Sciatic nerve (tissue), 2 donors: Measurements from ENCODE around the gene PRLHR. TPM values are rescaled to one million over a fixed set of nuclear protein-coding genes. Genes with fewer than 3 reads are reported as not detected.
"Not testable (repeated sequence)": the region's sequence is repeated elsewhere in the genome, so short reads cannot be mapped to it uniquely, and the experiment has no call there.

Experiments used
- ATAC-seq: fragments of 200-7000 bp; cut with Tn5 transposase; one replicate; pipeline ENCODE4 v1.9.1; 2020; ENCODE audit warnings: mild to moderate bottlenecking, moderate library complexity
- DNase-seq: peaks from one replicate; pipeline ENCODE4 v3.0.0-alpha.2; 2020; ENCODE audit warnings: low spot score
- intact Hi-C: fragments of 100-400 bp; cut with DNase I; formaldehyde crosslinking; loops from one replicate; pipeline ENCODE4 v1.14.2; 2022
- total RNA-seq: library from RNA; stranded (reverse); fragmentation: NEBNext Ultra II Directional; extraction: Animal tissue kit (Norgen Biotek cat#: 25700); gene quantifications from one replicate; pipeline ENCODE4 v1.2.1, GENCODE V29; 2021
- donor health status: DM: no; HTN: no; CAD: no.
- donor health status: DM: no; HTN: no; CAD: no.

Gene PRLHR
- not detected for total RNA-seq

DNA sequence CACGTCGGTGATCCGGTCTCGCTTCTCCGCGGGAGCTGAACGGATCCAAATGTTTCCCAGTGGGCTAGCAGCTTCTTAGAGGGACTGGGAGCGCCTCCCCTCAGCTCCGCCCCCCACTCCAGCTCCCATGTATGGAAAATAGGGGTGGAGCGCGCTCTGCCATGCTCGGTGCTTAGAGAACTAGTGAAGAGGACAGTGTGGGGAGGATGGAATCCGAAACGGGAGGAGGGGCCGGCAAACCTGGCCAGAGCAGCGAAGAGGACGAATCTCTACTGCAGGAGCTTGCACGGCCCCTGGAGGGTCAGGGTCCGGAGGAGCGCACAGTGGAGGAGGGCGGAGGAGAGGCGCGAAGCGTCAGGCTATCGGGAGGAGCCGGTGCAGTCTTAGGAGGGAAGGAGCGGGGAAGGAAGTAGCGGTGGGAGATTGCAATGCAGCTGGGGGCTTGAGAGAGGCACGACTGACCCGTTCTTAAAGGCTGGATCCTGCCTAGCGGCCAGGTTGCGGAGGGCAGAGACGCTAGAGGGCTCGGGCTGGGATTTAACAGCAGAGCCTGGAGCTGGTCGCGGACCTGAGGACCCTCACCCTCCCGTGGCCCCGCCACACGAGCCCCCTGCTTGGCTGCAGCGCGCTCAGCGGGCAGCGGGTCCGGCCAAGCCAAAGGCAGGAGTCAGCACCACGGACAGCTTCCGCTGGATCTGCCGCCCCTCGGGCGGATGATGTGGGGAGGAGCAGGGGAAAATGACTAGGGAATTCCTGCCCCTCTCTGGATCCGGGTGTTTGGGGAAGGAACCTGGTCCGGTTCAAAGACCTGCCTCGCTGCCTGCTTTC is at the start of gene PRLHR:
PRLHR (minus strand) TSS at position 51 of the 828 bp plus-strand sequence. CDS start 404 bp downstream, outside the sequence.
- intact Hi-C loops: no loop called here
- DNase-seq (no peak), ATAC-seq (peak; percentile 20)

DNA sequence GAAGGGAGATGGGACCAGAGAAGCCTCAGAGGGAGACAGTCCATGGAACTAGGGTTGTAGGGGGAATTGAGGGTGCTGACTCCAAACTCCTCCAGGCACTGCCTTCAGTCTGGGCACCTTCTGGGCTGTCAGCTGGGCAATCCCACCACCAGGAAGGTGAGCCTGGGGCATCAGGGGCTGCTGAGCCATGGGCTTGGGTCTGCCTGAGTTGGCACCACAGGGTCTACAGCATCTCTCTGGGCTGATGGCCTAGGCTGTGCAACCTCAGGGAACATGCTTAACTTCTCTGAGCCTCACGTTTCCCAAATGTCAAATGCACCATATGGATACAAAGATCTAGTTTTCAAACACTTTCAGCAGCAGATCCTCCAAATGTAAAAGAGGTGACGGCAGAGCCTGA is 46.8 kb upstream of the PRLHR start:
- intact Hi-C loops: no loop called here
- no peak for DNase-seq
- ATAC-seq: no peak

DNA sequence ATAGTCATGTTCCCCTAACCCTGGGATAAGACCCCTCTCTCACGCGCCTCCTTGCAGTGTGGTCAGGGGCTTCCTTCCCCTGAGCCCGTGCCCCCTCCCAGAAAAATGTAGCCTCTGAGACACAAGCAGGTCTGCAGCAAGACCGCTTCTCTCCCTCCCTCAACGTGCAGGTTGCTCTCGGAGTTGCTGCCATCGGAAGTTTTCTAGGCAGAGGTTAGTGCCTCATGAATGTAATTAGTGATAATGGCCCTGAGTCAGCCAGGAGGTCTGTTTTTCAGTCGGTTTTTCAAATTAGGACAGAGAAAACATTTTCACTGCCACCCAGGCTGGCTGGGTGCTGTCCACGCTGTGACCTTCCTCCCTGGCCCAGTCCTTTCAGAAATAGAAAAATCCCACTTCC is 43.2 kb upstream of the PRLHR start:
- intact Hi-C loops: no loop called here
- ATAC-seq (no peak), DNase-seq (no peak)

DNA sequence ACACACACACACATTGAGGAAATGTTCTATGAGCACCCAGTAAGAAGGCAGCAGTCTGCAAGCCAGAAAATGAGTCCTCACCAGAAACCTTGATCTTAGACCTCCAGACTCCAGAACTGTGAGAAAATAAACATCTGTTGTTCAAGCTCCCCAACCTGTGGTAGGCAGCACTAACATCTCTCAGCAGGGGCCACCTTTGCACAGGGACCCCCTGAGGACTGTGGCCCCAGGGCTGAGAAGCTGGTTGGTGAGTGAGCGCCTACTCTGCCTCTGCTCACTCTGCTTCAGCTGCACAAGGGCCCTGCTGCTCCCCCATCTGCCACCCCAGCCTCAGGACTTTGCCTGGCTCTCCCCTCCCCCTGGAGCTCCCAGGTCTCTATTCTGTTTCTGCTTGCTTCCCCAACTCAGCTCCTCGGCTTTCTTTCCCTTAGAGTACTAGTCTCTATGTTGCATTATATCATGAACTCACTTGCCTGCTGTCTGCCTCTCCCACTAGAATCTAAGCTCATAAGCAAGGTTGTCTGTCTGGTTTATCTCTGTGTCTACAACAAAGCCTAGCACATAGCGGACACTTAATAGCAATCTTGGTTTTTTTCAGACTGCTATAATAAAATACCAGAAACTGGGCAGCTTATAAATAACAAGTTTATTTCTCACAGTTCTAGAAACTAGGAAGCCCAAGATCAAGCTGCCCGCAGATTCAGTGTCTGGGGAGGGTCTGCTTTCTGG is 40.4 kb upstream of the PRLHR start:
- no peak for ATAC-seq
- intact Hi-C loops: no loop called here

DNA sequence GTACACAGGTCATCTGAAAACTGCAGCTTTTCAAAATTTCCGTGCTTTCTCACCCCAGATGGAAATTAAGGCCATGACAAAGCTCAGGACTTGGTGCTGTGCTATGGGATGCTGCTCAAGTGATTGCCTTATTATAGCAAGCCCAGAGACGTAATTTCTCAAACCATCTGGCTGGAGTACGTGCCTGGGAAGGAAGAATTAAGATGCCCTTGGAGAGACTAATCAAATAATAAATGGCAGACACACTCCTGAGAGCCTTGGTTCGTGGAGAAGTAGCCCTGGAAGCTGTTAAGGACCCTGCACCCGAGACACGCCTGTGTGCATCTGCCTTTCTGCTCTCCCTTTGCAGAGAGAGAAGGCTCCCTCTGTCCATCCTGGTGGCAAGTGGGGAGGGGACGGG is 38.3 kb upstream of the PRLHR start:
- intact Hi-C loops: no loop called here
- DNase-seq (no peak), ATAC-seq (no peak)

More for the DNA sequence above, 40.4 kb upstream of the PRLHR start:
- DNase-seq: no peak

DNA sequence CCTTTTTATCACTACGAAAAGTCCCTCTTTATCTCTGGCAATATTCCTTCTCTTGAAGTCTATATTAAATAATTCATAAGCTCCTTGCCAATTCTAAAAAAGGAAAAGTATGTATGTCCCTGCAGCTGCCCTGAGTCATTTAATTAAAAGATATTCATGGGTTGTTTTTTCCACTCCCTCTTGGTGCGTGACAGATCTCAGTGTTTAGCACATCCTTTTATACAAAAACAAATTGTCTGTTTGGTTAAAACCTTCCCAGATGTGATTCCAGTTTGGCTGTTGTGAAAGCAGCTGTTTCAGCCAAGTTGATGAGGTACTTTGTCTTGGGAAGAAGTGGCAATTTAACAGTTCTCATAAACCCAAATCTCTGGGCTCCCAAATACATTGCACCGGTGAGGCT is 33.8 kb upstream of the PRLHR start:
- peak; percentile 62 for ATAC-seq
- intact Hi-C loops: no loop called here
- DNase-seq: no peak

DNA sequence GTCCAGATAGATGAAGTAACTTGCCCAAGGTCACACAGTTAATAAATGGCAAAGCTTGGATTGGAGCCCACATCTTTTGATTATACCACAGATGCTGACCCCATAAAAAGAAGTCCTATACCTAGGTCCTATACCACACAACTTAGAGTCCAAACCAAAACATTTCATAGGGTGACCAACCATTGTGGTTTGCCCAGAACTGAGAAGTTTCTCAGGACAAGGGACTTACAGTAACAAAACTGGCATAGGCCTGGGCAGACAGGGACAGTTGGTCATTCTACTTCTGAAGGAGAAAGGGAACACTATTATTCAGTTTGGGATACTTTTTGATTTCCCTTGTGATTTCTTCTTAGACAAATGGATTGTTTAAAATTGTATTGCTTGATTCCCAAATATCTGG is 32.9 kb upstream of the PRLHR start:
- no peak for DNase-seq
- no peak for ATAC-seq
- intact Hi-C loops: no loop called here

DNA sequence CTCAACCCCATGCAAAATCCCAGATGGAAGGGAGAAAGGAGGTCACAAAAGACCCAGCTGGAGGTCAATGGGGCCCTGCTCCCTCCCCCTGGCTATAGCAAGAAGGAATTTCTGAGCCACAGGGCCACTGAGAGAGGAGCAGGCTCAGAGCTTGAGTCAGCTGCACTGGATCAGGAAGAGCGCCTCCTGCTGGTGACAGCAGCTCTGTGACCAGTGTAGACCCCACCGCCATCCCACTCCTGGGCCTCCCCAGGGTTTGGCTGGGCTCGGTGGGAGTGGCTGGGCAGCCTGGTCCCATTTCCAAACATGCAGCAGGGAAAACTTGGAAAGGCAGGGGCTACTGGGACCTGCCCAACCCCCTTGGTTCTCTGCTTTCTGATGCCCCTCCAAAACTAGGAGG is 31.5 kb upstream of the PRLHR start:
- ATAC-seq: no peak
- intact Hi-C loops: no loop called here
- no peak for DNase-seq

DNA sequence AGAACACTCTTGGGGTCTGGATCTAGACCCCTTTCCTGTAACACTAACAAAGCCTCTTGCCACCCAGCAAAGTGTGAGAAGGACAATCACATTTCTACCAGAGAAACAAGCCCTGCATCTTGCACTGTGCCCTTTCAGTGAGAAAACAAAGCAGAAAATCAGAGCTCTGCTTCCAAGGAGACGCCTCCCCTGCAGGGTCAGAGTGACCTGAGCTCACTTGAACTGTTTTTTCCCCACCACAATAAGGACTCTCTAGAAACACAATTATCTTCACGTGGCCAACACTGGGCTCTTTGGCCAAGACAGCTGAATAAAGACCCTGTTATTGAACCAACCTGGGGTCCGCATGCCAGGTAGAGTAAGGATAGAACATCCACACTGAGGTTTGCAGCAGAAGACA is 30.1 kb upstream of the PRLHR start:
- no peak for ATAC-seq
- no peak for DNase-seq
- intact Hi-C loops: no loop called here

DNA sequence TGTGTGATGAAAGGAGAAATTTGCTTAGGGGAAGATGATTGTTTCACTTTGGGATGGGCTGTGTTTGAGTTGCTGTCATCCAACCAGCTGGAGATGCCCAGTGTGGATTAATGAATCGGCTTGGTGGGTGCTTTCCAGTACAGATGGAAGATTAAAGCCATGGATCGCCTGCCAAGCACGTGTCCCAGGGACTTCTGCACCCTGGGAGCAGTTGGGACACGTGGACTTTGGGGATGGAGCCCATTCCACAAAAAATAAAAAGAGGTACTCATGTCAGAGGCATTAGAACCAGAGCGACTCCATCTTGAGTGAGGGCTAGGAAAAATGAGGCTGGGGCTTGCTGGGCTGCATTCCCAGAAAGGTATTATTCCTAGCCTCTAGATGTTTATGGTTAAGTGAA is 29.3 kb upstream of the PRLHR start:
- intact Hi-C loops: no loop called here
- ATAC-seq: no peak
- DNase-seq: no peak

DNA sequence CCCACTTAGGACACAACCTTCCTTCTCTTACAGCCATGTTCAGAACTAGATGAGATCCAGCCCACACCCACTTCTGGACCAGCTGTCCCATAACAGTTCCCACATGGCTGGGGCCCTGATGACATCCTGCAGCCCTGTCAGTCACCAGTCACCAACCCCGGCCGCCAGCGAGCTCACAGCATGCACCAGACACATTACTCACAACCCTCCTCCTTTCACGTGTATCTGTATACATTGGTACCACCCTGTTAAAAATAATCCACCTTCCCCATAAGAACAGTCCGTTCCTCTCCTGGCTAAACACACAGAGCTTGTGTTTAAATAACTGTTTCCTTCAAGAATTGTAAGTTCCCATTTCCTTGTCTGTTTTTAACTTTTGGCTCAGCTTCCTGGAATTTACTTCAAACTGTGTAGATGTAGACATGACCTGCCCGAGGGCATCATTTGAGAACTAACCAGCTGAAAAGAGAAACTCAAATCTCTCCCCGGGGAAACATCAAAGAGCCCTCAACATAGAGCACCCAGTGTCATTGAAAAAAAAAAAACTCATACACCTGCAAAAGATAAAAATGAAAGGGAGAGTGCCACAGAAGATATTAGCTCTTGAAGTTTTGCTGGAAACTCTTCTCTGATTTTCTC is 26.0 kb upstream of the PRLHR start:
- intact Hi-C loops: no loop called here
- ATAC-seq (no peak), DNase-seq (no peak)

DNA sequence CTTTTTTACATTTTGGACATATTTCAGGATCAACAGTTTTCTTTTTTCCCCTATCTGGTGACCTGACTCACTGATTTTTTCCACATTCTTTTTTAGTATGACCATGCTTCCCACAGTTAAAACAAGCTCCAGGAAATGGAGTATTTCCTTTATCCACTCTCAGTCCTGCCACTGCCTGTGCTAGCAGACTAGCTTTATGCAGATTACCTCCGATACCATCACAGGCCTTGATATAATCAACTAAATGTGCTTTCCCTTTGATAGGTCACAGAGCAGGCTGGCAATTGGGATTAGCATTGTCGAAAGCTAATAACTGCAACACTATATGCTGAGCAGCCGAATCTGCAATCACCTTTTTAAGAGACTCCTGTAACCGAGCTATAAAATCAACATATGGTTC is 18.4 kb upstream of the PRLHR start:
- ATAC-seq, intact Hi-C loops, DNase-seq: not testable (repeated sequence)

DNA sequence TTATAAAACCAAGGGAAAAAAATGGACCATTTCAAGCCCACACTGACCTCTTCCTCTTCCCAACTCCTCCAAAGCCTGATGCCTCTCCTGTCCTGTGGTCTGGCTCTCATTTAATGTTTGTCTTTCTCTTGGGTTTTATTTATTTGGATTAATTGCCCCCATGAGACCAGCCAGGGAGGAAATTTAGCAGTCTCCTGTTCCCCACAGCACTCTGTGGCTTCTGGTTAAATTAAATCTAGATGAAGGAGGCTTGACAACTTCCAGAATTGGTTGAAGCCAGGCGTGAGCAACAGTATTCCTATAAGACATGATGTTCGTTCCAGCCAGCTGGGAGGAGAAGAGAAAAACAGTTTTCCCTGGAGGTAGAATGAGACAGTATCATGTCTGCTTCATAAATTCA is 15.1 kb upstream of the PRLHR start:
- ATAC-seq (no peak), DNase-seq (no peak)
- intact Hi-C loops: no loop called here

DNA sequence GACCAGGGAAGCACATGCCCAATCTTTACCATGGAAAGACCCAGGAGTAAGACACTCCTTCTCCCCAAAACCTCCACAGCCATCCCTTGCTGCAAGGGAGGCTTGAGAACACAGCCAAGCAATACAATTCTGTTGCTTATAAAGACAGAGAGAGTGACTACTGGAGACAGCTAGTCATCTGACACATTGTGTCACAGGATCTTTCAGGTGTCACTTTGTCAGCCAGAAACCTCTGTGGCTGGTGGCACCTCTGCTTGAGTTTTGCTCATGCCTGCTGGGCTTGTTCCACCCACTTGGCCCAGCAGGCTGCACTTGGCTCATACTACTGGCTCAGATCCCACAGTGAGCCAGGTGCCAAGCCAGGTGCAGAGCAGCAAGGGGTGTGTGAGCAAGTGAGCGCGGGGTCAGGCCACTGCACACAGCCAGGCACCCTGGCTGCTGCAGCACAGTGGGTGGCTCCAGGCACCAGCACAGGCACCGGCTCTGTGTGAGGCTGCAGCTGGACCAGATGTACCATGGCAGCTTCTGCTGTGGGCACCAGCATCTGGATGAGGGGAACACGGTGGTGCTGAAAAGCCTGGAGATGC is 12.4 kb upstream of the PRLHR start:
- intact Hi-C loops: no loop called here
- no peak for ATAC-seq
- no peak for DNase-seq

DNA sequence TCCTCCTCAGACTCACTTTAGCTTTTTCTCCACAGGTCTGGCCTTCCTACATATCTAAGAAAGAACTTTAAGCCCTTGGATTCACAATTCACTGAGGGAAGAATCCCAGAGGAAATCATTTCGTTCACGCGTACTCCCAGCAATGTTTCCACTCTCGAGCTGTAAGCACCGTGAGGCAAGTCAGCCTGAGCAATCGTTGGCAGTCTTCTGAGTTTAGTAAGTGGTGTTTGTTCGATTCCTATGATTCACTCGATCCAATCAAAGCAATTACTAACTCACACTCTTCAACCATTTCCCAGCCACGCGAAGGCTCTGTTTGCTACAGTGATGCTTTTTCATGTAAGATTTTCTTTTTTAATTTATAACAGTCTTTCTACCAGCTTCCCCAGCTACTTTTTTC is 10.2 kb upstream of the PRLHR start:
- no peak for DNase-seq
- ATAC-seq: no peak
- intact Hi-C loops: no loop called here

DNA sequence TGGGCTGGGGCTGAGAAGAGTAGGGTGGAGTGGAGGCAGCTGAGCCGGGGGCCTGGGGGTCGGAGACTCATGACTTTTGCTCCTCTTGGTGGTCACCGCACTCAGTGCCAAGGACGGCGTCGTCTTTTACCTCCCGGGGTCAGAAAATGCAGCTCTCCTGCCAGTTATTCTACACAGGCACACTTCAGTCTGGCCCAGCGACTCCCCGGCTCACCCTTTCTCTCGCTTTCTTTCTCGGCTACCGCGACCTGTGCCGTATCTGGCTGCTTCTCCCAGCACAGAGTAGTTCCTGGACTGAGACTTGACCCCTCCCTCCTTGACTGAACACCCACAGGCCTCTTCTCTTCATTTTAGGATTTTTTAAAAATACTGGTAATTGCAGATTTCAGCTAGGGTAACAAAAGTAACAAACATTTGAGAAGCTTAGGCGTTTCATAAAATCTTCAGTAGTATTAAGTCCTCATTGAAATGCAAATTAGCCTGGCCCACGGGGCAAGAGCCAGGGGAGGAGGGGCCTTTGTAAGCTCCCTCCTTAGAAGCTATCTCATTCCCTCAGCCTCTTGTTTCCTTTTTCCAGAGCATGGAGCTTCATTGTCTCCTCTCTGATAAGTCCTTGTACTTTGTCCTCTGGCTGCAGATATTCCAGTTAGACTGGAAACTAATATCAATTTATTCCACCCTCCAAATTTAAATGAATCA is 1.1 kb upstream of the PRLHR start:
- intact Hi-C loops: no loop called here
- no peak for ATAC-seq
- no peak for DNase-seq

DNA sequence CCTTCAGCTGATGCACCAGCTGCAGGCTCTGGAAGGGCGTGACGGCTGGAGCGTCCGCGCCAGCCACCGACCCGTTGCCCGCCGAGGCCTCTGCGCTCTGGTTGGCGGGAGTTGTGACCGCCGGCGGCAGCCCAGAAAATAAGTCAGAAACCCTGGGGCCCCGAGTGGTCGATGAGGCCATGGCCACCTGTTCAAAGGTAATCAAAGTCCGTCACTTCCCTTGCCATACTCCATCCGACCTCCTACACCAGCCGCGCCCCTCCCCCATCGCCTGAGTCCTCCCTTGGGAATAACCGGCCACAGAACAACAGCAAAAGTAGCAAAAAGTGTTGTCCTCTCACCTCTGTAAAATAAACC is 406 bp downstream of the PRLHR start:
- DNase-seq: no peak
- ATAC-seq: no peak
- intact Hi-C loops: no loop called here

DNA sequence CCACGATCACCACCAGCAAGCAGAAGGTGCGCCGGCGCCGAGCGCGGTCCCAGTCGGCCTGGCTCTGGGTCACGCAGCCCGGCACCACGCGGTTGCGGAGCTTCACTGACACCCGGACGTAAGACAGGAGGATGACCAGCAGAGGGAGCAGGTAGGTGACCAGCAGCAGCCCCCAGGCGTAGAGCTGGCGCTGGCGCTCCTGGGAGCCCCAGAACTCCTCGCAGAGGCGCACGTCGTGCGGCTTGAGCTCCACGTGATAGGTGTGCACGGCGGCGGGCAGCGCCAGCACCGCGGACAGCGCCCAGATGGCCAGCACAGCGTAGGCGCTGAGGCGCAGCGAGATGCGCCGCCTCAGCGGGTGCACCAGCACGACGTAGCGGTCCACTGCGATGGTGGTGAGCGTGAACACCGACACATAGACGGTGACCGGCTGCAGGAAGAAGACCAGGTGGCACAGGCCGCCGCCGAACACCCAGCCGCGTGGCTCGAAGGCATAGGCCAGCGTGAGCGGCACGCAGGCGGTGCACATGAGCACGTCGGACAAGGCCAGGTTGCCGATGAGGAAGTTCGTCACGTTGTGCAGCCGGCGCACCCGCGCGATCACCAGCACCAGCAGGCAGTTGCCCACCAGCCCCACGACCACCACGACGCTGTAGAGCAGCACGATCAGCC is 920 bp downstream of the PRLHR start:
- intact Hi-C loops: no loop called here
- DNase-seq: no peak
- peak; percentile 74 for ATAC-seq
